ENCODE data around the gene HOXA5. TPM values are rescaled to one million over a fixed set of nuclear protein-coding genes. Genes with fewer than 3 reads are reported as not detected.

The HOXA5 gene
- total and polyA plus RNA-seq, 10 of the 15 experiments (the other 5 are each of a cell fraction or from before 2014, with no cell fraction given), result 0.05 to 0.13 TPM; not detected in 8

- no peak overlapping the region for H2AFZ ChIP-seq (ENCODE audit: control insufficient read depth, low read depth, low read length)
- SMC1A ChIA-PET (ENCODE audit: uncharacterized antibody, unreplicated experiment), result no interaction called here
- no peak overlapping the region for H3K9ac ChIP-seq (ENCODE audit: control insufficient read depth, insufficient read depth, low read length)
- POLR2A ChIA-PET, result no interaction called here
- H3K4me3 ChIP-seq, result no peak overlapping the region
- FAIRE-seq, result no peak
- WGBS (ENCODE audit: insufficient coverage, insufficient replicate concordance, low lambda C conversion rate, missing lambda C conversion rate), result 55% methylated on average over 35 of the region's 35 CpGs
- CTCF ChIA-PET, result no interaction called here
- ATAC-seq, result no peak
- RAD21 ChIA-PET (ENCODE audit: unreplicated experiment), result no interaction called here
- peaks cover 4% of the 10 kb centered on the region in 2 experiments for H3K27me3 ChIP-seq (replicated peaks in 1 of 2; ENCODE audit: control insufficient read depth in 2 of 2, insufficient read depth in 2 of 2, low read length in 1 of 2)
- no peaks in the 10 kb centered on the region for H4K20me1 ChIP-seq (ENCODE audit: control insufficient read depth, insufficient read depth)
- H3K36me3 ChIP-seq (ENCODE audit: control insufficient read depth in 2 of 2, insufficient read depth in 2 of 2, low read length in 1 of 2), result no peaks in the 10 kb centered on the region
- no peak overlapping the region for H3K4me2 ChIP-seq (ENCODE audit: control insufficient read depth, insufficient read depth)
- no TSS peak for BruUV-seq (replicated peaks)
- in situ Hi-C loops (cut with MboI), result no loop called here
- H3K9me3 ChIP-seq (replicated peaks; ENCODE audit: control insufficient read depth, insufficient read depth, low read length), result no peaks in the 10 kb centered on the region; the same call in 2 of the 3 replicates
- DNase-seq (ENCODE audit: low read depth, low spot score), result no peak
- TF ChIP-seq TAF1 (IDR thresholded peaks at IDR 0.05; ENCODE audit: borderline replicate concordance, low read depth, low read length), result no peak
- TF ChIP-seq SUZ12 (IDR thresholded peaks at IDR 0.05; ENCODE audit: unreplicated experiment), result peak; percentile 49
- no peak for TF ChIP-seq RBBP5 (conservative IDR thresholded peaks at IDR 0.05)
- TF ChIP-seq STAT3 (IDR thresholded peaks at IDR 0.05; ENCODE audit: low read depth, low read length), result no peak
- no peak for TF ChIP-seq CHD2 (IDR thresholded peaks at IDR 0.05; ENCODE audit: borderline replicate concordance, low read depth, low read length)
- TF ChIP-seq NFIC (IDR thresholded peaks at IDR 0.05; ENCODE audit: low read depth, low read length), result no peak
- no peaks in the 10 kb centered on the region for H3K4me1 ChIP-seq (ENCODE audit: control insufficient read depth, insufficient read depth, low read length)
- no peaks in the 10 kb centered on the region for H3K79me2 ChIP-seq (ENCODE audit: control insufficient read depth, insufficient read depth, low read length)
- intact Hi-C loops (cut with micrococcal nuclease; ENCODE audit: unreplicated experiment), result no loop called here
- no peak overlapping the region for H3K27ac ChIP-seq (ENCODE audit: control insufficient read depth, insufficient read depth)
Measured at GRCh38 chr7:27103489-27104226, 39.8 kb downstream of the HOXA5 start.
